ENCODE data around the gene RBM47. TPM values are rescaled to one million over a fixed set of nuclear protein-coding genes. Genes with fewer than 3 reads are reported as not detected.

The RBM47 gene
- total RNA-seq, 1 experiment from 2014 or later: 70.3 TPM

GRCh38 chr4:40608628-40609027 lies 21.0 kb downstream of the RBM47 start:
- H3K27ac Mint-ChIP-seq: no peak overlapping the region
- no peaks in the 10 kb centered on the region for H3K23me2 ChIP-seq (ENCODE audit: insufficient read length, low read depth, low read length, poor library complexity, severe bottlenecking)

More at GRCh38 chr4:40608628-40609027, 21.0 kb downstream of the RBM47 start:
- Histone ChIP-seq H3K9ac (ENCODE audit: extremely low read depth, insufficient read length, low read length) (no peak overlapping the region), H4K91ac (ENCODE audit: insufficient read length, low read depth, low read length) (no peak overlapping the region), H3K9me3 (ENCODE audit: control insufficient read depth, low read depth, low read length) (no peaks in the 10 kb centered on the region), H3T11ph (ENCODE audit: low read length) (no peak overlapping the region), H2BK20ac (ENCODE audit: low read depth, low read length, poor library complexity, severe bottlenecking) (no peak overlapping the region), H3K4ac (ENCODE audit: low read depth, low read length) (no peak overlapping the region), H2BK15ac (ENCODE audit: low read depth, low read length) (no peak overlapping the region), H2BK120ac (ENCODE audit: low read depth, low read length, poor library complexity, severe bottlenecking) (no peak overlapping the region), H3K56ac (ENCODE audit: insufficient read length, low read depth, low read length) (no peak overlapping the region), H4K8ac (replicated peaks; ENCODE audit: insufficient read length, low read depth, low read length) (no peak overlapping the region), H3K79me1 (ENCODE audit: insufficient read depth, low read depth, low read length, poor library complexity, severe bottlenecking) (peaks cover 3% of the 10 kb centered on the region), H3K27me3 (ENCODE audit: insufficient read depth, low read length) (no peaks in the 10 kb centered on the region), H4K20me1 (ENCODE audit: control insufficient read depth, insufficient read depth, insufficient read length) (no peaks in the 10 kb centered on the region), H3K23ac (ENCODE audit: insufficient read length, low read depth, low read length) (no peak overlapping the region), H3K14ac (ENCODE audit: insufficient read depth, low read length) (no peak overlapping the region), H3K79me2 (ENCODE audit: insufficient read depth, low read length) (peaks cover 32% of the 10 kb centered on the region; the same call in 1 of the 2 replicates), H2BK12ac (ENCODE audit: insufficient read length, low read depth, low read length) (no peak overlapping the region), H2AK5ac (ENCODE audit: insufficient read length, low read length) (no peak overlapping the region), H4K5ac (ENCODE audit: insufficient read length, low read depth, low read length) (no peak overlapping the region), H3K18ac (ENCODE audit: insufficient read length, low read depth, low read length) (no peak overlapping the region), H3K27ac (ENCODE audit: insufficient read length, low read depth, low read length) (no peak overlapping the region), H2BK5ac (ENCODE audit: insufficient read length, low read length) (no peak overlapping the region), H3K4me1 (ENCODE audit: insufficient read depth, low read length) (no peaks in the 10 kb centered on the region), H3K4me2 (ENCODE audit: insufficient read depth, insufficient read length, low read length) (no peak overlapping the region), H2AFZ (ENCODE audit: low read length) (no peak overlapping the region)
- no peak for DNase-seq
- Mint-ChIP-seq H3K4me3 (no peak overlapping the region), H3K27me3 (ENCODE audit: low read depth) (no peaks in the 10 kb centered on the region), H3K4me1 (peaks cover 15 to 16% of the 10 kb centered on the region in 2 experiments), H3K36me3 (ENCODE audit: insufficient read depth in 1 of 3, low read depth in 3 of 3) (peaks cover 8 to 16% (median 12%) of the 10 kb centered on the region in 3 experiments; a peak in 5 of 7 replicates), H3K9me3 (no peaks in the 10 kb centered on the region)
- no peak for TF ChIP-seq CTCF (conservative IDR thresholded peaks at IDR 0.05)
- WGBS (ENCODE audit: extremely low coverage, insufficient read length, low lambda C conversion rate): no CpG with 5 or more reads among the region's 2 CpGs

Measured in H9 (cell line).